GM12873 (cell line): Measurements from ENCODE around the gene ASF1B.

ENCODE experiments used
- CTCF ChIP-seq: IDR thresholded peaks from 2 replicates; pipeline ENCODE4 v1.5.1; 2012; ENCODE audit warnings: low read depth, mild to moderate bottlenecking, moderate library complexity, low read length, control low read depth; ENCODE audit not compliant: insufficient read depth; ENCODE audit errors: missing control alignments

Gene ASF1B

GRCh38 chr19:14101003-14101545 is 35.3 kb downstream of the ASF1B start:
- TF ChIP-seq CTCF, result no peak

GRCh38 chr19:14097532-14098151 is 38.7 kb downstream of the ASF1B start:
- TF ChIP-seq CTCF, result no peak

- TF ChIP-seq CTCF, result peak; percentile 19
Observed at GRCh38 chr19:14096272-14096992, 40.0 kb downstream of the ASF1B start.

GRCh38 chr19:14094854-14095253 is 41.5 kb downstream of the ASF1B start:
- TF ChIP-seq CTCF, result no peak

- no peak for TF ChIP-seq CTCF
Observed at GRCh38 chr19:14093117-14093823, 43.1 kb downstream of the ASF1B start.

GRCh38 chr19:14091813-14092462 is 44.5 kb downstream of the ASF1B start:
- TF ChIP-seq CTCF, result peak; percentile 41
